ENCODE results near the gene OBSCN.

The OBSCN gene

GRCh38 chr1:228207851-228208821 lies at the start of gene OBSCN:
Gene OBSCN, plus strand, starts transcription at chr1:228208044. Its CDS starts 3,740 bp downstream, at chr1:228211784.
- DNase-seq = no peak

GRCh38 chr1:228158151-228159007 lies 49.5 kb upstream of the OBSCN start:
- no peak for DNase-seq

GRCh38 chr1:228159008-228159665 lies 48.7 kb upstream of the OBSCN start:
- DNase-seq = no peak

- no peak for DNase-seq
Measured at GRCh38 chr1:228160201-228160761, 47.6 kb upstream of the OBSCN start.

- no peak for DNase-seq
Measured at GRCh38 chr1:228161362-228161761, 46.5 kb upstream of the OBSCN start.

GRCh38 chr1:228161866-228162265 lies 46.0 kb upstream of the OBSCN start:
- no peak for DNase-seq

- DNase-seq = no peak
Measured at GRCh38 chr1:228162286-228163006, 45.4 kb upstream of the OBSCN start.

- no peak for DNase-seq
Measured at GRCh38 chr1:228163007-228163753, 44.7 kb upstream of the OBSCN start.

GRCh38 chr1:228163776-228164519 lies 43.9 kb upstream of the OBSCN start:
- DNase-seq = no peak

- DNase-seq = no peak
Measured at GRCh38 chr1:228164561-228165371, 43.1 kb upstream of the OBSCN start.

GRCh38 chr1:228165372-228166169 lies 42.3 kb upstream of the OBSCN start, which contains the start of gene IBA57:
Gene IBA57, plus strand, starts transcription at chr1:228165804. Its CDS starts 13 bp downstream, at chr1:228165817.
- peak; percentile 99 for DNase-seq

- peak; percentile 52 for DNase-seq
Measured at GRCh38 chr1:228166170-228166936, 41.5 kb upstream of the OBSCN start.

GRCh38 chr1:228168563-228169270 lies 39.1 kb upstream of the OBSCN start:
- no peak for DNase-seq

- DNase-seq = no peak
Measured at GRCh38 chr1:228169345-228169744, 38.5 kb upstream of the OBSCN start.

GRCh38 chr1:228170666-228171065 lies 37.2 kb upstream of the OBSCN start:
- no peak for DNase-seq

- DNase-seq = no peak
Measured at GRCh38 chr1:228171221-228171891, 36.5 kb upstream of the OBSCN start.

All from midbrain (tissue), 1 donor.